HepG2 (cell line): ENCODE data around the gene PGAP1. TPM values are rescaled to one million over a fixed set of nuclear protein-coding genes. Genes with fewer than 3 reads are reported as not detected.

ENCODE experiments used
- ATAC-seq: fragments of 200-7000 bp; cut with Tn5 transposase; 3 replicates; pipeline ENCODE4 v1.9.1; 2020; ENCODE audit warnings: mild to moderate bottlenecking, moderate library complexity
- BruUV-seq: library from RNA; stranded (reverse); fragments of 400-500 nt; replicated peaks from 2 replicates; lab custom pipeline; 2021; lab: Mats Ljungman, UMichigan
- CTCF ChIA-PET: fragments of 300-600 bp; formaldehyde crosslinking; extraction: SDS; loops from one replicate; lab custom pipeline; 2021; ENCODE audit warnings: low total read pairs, inconsistent platforms, low intra/inter-chr PET ratio; lab: Yijun Ruan, JAX
- POLR2A ChIA-PET: fragments of 350-600 bp; sonication (Branson Sonifier 250); formaldehyde crosslinking; loops from one replicate; lab custom pipeline; 2020; ENCODE audit warnings: antibody characterized with exemption, inconsistent platforms; lab: Yijun Ruan, JAX
- DNase-seq: peaks from one replicate; pipeline ENCODE4 v3.0.0-alpha.2; 2015; ENCODE audit warnings: low spot score
- FAIRE-seq: peaks from 3 replicates; lab custom pipeline; 2011; peaks lifted over from hg19 to GRCh38; lab: Jason Lieb, UNC
- H2AFZ ChIP-seq: one replicate; pipeline ENCODE4 v1.6.1; 2011; ENCODE audit warnings: low read length, inconsistent platforms
- H3K27ac ChIP-seq: fragments of 300-600 bp; 3 replicates; pipeline ENCODE4 v1.8.0; 2011; ENCODE audit warnings: mixed run types, mild to moderate bottlenecking, mixed read lengths, low read length, inconsistent platforms; ENCODE audit not compliant: insufficient read depth; ENCODE audit errors: extremely low read length
- H3K27me3 ChIP-seq, 2 experiments: fragments of 200-600 bp in 1 of 2; 2 replicates in 1 of 2; 3 replicates in 1 of 2; pipeline versions ENCODE4 v1.6.0 to v1.8.0; 2011; ENCODE audit warnings: low read length in 2 of 2, mild to moderate bottlenecking in 2 of 2, moderate library complexity in 2 of 2, inconsistent platforms in 1 of 2; ENCODE audit not compliant: insufficient read depth in 2 of 2, control insufficient read depth in 1 of 2
- H3K36me3 ChIP-seq, 2 experiments: fragments of 200-600 bp in 1 of 2; replicated peaks in 1 of 2; 2 replicates in 1 of 2; 3 replicates in 1 of 2; pipeline versions ENCODE4 v1.5.1 to v1.8.0; 2011; ENCODE audit warnings: low read length in 2 of 2, inconsistent platforms in 1 of 2; ENCODE audit not compliant: insufficient read depth in 2 of 2, control insufficient read depth in 1 of 2
- H3K4me1 ChIP-seq: 2 replicates; pipeline ENCODE4 v1.5.1; 2012; ENCODE audit warnings: low read length, inconsistent platforms; ENCODE audit not compliant: insufficient read depth
- H3K4me2 ChIP-seq: 2 replicates; pipeline ENCODE4 v1.6.0; 2011; ENCODE audit warnings: low read depth, low read length, inconsistent platforms
- H3K4me3 ChIP-seq, 3 experiments: fragments of 200-600 bp in 1 of 3; sonication (generic), shearing (Covaris generic) in 1 of 3; replicated peaks in 1 of 3; 2 replicates each; pipeline ENCODE4 v1.5.1; 2011 to 2016; ENCODE audit warnings: low read length in 3 of 3, inconsistent platforms in 2 of 3, low read depth in 2 of 3, mild to moderate bottlenecking in 2 of 3, control low read depth in 1 of 3, mixed read lengths in 1 of 3; ENCODE audit not compliant: insufficient read depth in 1 of 3
- H3K79me2 ChIP-seq: one replicate; pipeline ENCODE4 v1.6.1; 2011; ENCODE audit warnings: low read length, inconsistent platforms; ENCODE audit not compliant: insufficient read depth
- H3K9ac ChIP-seq: 2 replicates; pipeline ENCODE4 v1.6.0; 2011; ENCODE audit warnings: mild to moderate bottlenecking, low read depth, low read length, inconsistent platforms; ENCODE audit not compliant: insufficient read depth
- H3K9me3 ChIP-seq: 2 replicates; pipeline ENCODE4 v1.5.1; 2012; ENCODE audit warnings: mild to moderate bottlenecking, low read length
- H4K20me1 ChIP-seq: 2 replicates; pipeline ENCODE4 v1.6.0; 2011; ENCODE audit warnings: inconsistent platforms, mild to moderate bottlenecking, low read length, moderate library complexity; ENCODE audit not compliant: insufficient read depth
- BCL6 ChIP-seq: IDR thresholded peaks from 2 replicates; pipeline ENCODE4 v1.6.1; 2016; ENCODE audit warnings: missing genetic modification reagents, missing compliant biosample characterization
- CREM ChIP-seq, 2 experiments: sonication (generic) in 1 of 2; formaldehyde crosslinking in 1 of 2; IDR thresholded peaks; 2 replicates each; pipeline versions ENCODE4 v1.4.0 to v1.6.1; 2016 to 2020; ENCODE audit warnings: antibody characterized with exemption in 1 of 2, mild to moderate bottlenecking in 1 of 2, missing genetic modification reagents in 1 of 2
- ELF1 ChIP-seq: sonication (generic); formaldehyde crosslinking; IDR thresholded peaks from 2 replicates; pipeline ENCODE4 v1.4.0; 2020; ENCODE audit warnings: missing genetic modification reagents
- EZH2 ChIP-seq: conservative IDR thresholded peaks from 2 replicates; pipeline ENCODE4 v1.6.1; 2012; ENCODE audit warnings: mild to moderate bottlenecking, low read depth, low read length, moderate library complexity
- GMEB1 ChIP-seq: sonication (generic); formaldehyde crosslinking; IDR thresholded peaks from 2 replicates; pipeline ENCODE4 v1.5.1; 2020; ENCODE audit warnings: missing genetic modification reagents, mild to moderate bottlenecking, borderline replicate concordance
- IRF2 ChIP-seq: IDR thresholded peaks from 2 replicates; pipeline ENCODE4 v1.6.1; 2018; ENCODE audit warnings: missing genetic modification reagents, missing compliant biosample characterization
- KMT2A ChIP-seq: sonication (generic); formaldehyde crosslinking; IDR thresholded peaks from 2 replicates; pipeline ENCODE4 v1.4.0; 2020; ENCODE audit warnings: missing genetic modification reagents
- MED1 ChIP-seq: sonication (generic); formaldehyde crosslinking; IDR thresholded peaks from 2 replicates; pipeline ENCODE4 v1.4.0; 2020; ENCODE audit warnings: missing genetic modification reagents
- NAIF1 ChIP-seq: sonication (generic); formaldehyde crosslinking; IDR thresholded peaks from 2 replicates; pipeline ENCODE4 v1.5.0; 2020; ENCODE audit warnings: mild to moderate bottlenecking, missing genetic modification reagents, borderline replicate concordance
- NR2F6 ChIP-seq, 2 experiments: IDR thresholded peaks; 2 replicates each; pipeline ENCODE4 v1.6.1; 2016; ENCODE audit warnings: antibody characterized with exemption in 1 of 2, mild to moderate bottlenecking in 1 of 2
- PAXIP1 ChIP-seq: sonication (generic); formaldehyde crosslinking; conservative IDR thresholded peaks from 2 replicates; pipeline ENCODE4 v1.4.0; 2020; ENCODE audit warnings: mild to moderate bottlenecking, missing genetic modification reagents, moderate library complexity
- REL ChIP-seq: sonication (generic); formaldehyde crosslinking; conservative IDR thresholded peaks from 2 replicates; pipeline ENCODE4 v1.8.0; 2022; ENCODE audit warnings: mild to moderate bottlenecking, missing genetic modification reagents, moderate library complexity
- SMAD3 ChIP-seq: sonication (generic); formaldehyde crosslinking; IDR thresholded peaks from 2 replicates; pipeline ENCODE4 v1.4.0; 2020; ENCODE audit warnings: missing genetic modification reagents
- SRF ChIP-seq: IDR thresholded peaks from 2 replicates; pipeline ENCODE4 v1.6.1; 2011; ENCODE audit warnings: mild to moderate bottlenecking, low read depth, low read length, moderate library complexity
- ZSCAN22 ChIP-seq: sonication (generic); formaldehyde crosslinking; IDR thresholded peaks from 2 replicates; pipeline ENCODE4 v1.4.0; 2020; ENCODE audit warnings: mild to moderate bottlenecking, missing genetic modification reagents
- WGBS: methylation state at CpG from one replicate; pipeline ENCODE4 v1.1.6; 2017; ENCODE audit warnings: low lambda C conversion rate; 5-methylcytosine and 5-hydroxymethylcytosine counted together
- in situ Hi-C: cut with HindIII; loops from 2 replicates; pipeline ENCODE4 v1.10.0; 2017; ENCODE audit warnings: low pct_unique_long_range_greater_than_20kb; ENCODE audit not compliant: extremely low pct_ligation_motif_present
- intact Hi-C: fragments of 100-400 bp; cut with micrococcal nuclease; formaldehyde crosslinking; loops from one replicate; pipeline ENCODE4 v1.10.0; 2022; ENCODE audit not compliant: unreplicated experiment
- polyA plus RNA-seq, 8 experiments: library from polyadenylated mRNA; depleted of rRNA in 3 of 8; stranded (reverse) in 7 of 8; unstranded in 1 of 8; fragments of >200 nt; fragmentation: Illumina TruSeq in 4 of 8; extraction: Trizol in 4 of 8; gene quantifications; 2 replicates each; pipeline versions ENCODE4 v1.2.1 to v1.2.3, GENCODE V29; 2011 to 2016; ENCODE audit warnings: low read depth in 4 of 8, missing spikeins in 1 of 8, mixed read lengths in 1 of 8; ENCODE audit not compliant: insufficient read depth in 1 of 8
- total RNA-seq, 5 experiments: library from RNA; depleted of rRNA; stranded (reverse); fragments of >200 nt; fragmentation: Illumina TruSeq; extraction: Trizol; gene quantifications; 2 replicates each; pipeline ENCODE4 v1.2.3, GENCODE V29; 2016; ENCODE audit warnings: low read depth in 1 of 5

PGAP1 gene
- total and polyA plus RNA-seq, 2 of the 13 experiments (the other 11 are each of a cell fraction or from before 2014, with no cell fraction given) = 4.1 to 6.4 TPM

GRCh38 chr2:196927376-196928225 lies 1.1 kb upstream of the PGAP1 start:
- Histone ChIP-seq H2AFZ (peak overlapping the region; percentile 84), H3K79me2 (peaks cover 37% of the 10 kb centered on the region), H4K20me1 (no peaks in the 10 kb centered on the region), H3K27me3 (no peaks in the 10 kb centered on the region; a peak in 2 of 5 replicates), H3K36me3 (no peaks in the 10 kb centered on the region), H3K4me3 (peak overlapping the region; percentile 96 to 100 (median 98)), H3K4me1 (peaks cover 29% of the 10 kb centered on the region), H3K9me3 (no peaks in the 10 kb centered on the region), H3K4me2 (peak overlapping the region; percentile 100), H3K27ac (peak overlapping the region; percentile 84), H3K9ac (peak overlapping the region; percentile 87)
- ATAC-seq (peak; percentile 3), FAIRE-seq (peak; percentile 36), DNase-seq (peak; percentile 57)
- ChIA-PET POLR2A (interaction anchor here (1.2 kb wide), 1 partner anchor 209 kb away, joined by 3 read pairs; no protein-coding TSS in a partner anchor), CTCF (no interaction called here)
- BruUV-seq = TSS peak; percentile 67
- intact Hi-C loops = loop anchor here (1.0 to 5.0 kb wide), 4 partner anchors 75 to 290 kb away; partner anchors contain the start of genes CCDC150 and GTF3C3
- in situ Hi-C loops = no loop called here
- under 1% methylated on average over 22 of the region's 22 CpGs for WGBS
- TF ChIP-seq GMEB1 (CRISPR knock-in tag) = 0 out of 2 replicates have a peak, but pooled peaks have one; percentile 45
- 0 out of 2 replicates have a peak, but pooled peaks have one; percentile 0 for TF ChIP-seq MED1
- TF ChIP-seq NR2F6 (IDR thresholded peaks at IDR 0.05) = no peak
- TF ChIP-seq NR2F6 (CRISPR knock-in tag; IDR thresholded peaks at IDR 0.05) = 0 out of 2 replicates have a peak, but pooled peaks have one; percentile 11
- 0 out of 2 replicates have a peak, but pooled peaks have one; percentile 7 for TF ChIP-seq BCL6
- TF ChIP-seq SMAD3 (CRISPR knock-in tag) = peak; percentile 28; the same call in 1 of the 2 replicates
- 0 out of 2 replicates have a peak, but pooled peaks have one; percentile 8 for TF ChIP-seq IRF2 (CRISPR knock-in tag)
- 0 out of 2 replicates have a peak, but pooled peaks have one; percentile 8 for TF ChIP-seq CREM (IDR thresholded peaks at IDR 0.05)
- no peak for TF ChIP-seq CREM (CRISPR knock-in tag; IDR thresholded peaks at IDR 0.05)
- 0 out of 2 replicates have a peak, but pooled peaks have one; percentile 22 for TF ChIP-seq ZSCAN22 (CRISPR knock-in tag)
- peak; percentile 21; the same call in 1 of the 2 replicates for TF ChIP-seq SRF
- peak; percentile 37; the same call in 1 of the 2 replicates for TF ChIP-seq PAXIP1 (CRISPR knock-in tag)
- TF ChIP-seq NAIF1 = peak; percentile 41; the same call in 1 of the 2 replicates
- no peak for TF ChIP-seq EZH2
- peak; percentile 70 for TF ChIP-seq ELF1 (CRISPR knock-in tag)
- TF ChIP-seq REL (CRISPR knock-in tag) = no peak
- TF ChIP-seq KMT2A (CRISPR knock-in tag) = no peak
